GM12875 (cell line): ENCODE data around the gene CUBN.

ENCODE experiments used
- H3K4me3 ChIP-seq: one replicate; pipeline ENCODE4 v1.5.1; 2011; ENCODE audit warnings: low read depth, low read length, control low read depth
- TF ChIP-seq, protein P1 (sequence below): IDR thresholded peaks from 2 replicates; pipeline ENCODE4 v1.5.1; 2011; ENCODE audit warnings: low read depth, mild to moderate bottlenecking, control low read depth, inconsistent platforms, low read length, moderate library complexity, borderline replicate concordance; ENCODE audit not compliant: insufficient read depth

The CUBN gene

DNA sequence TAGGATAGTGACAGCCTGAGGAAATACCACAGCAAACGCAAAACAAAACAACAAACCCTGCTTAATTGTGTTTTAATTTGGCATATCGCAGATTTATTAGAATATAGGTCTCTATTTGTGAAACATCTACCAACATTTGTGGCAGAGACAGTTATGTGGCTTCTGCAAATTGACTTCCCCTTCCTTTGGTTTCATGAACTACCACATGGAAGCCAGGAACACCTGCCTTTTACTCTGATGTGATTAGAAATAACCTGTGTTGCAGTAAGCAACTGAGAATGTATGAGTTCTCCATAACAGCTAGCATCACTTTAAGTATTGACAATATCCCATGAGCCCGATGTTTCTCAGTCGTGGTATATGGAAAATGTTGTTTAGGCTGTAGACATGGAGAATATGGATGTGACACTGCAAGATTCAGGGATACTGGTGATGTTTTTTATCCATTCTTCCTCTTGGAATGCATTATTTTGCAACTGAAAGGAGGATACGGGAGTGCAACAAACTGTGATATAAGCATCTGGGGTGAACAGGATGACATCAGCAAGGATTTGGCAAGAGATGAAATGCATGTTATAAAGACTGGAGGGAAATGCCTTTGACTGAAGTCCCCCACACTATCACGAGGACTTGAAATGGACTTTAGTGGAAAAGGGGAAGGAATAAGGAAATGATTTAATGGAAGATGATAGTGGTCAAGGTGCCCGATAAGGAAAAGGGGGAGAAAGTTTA, 95.9 kb downstream of the CUBN start:
- TF ChIP-seq, protein P1, sequence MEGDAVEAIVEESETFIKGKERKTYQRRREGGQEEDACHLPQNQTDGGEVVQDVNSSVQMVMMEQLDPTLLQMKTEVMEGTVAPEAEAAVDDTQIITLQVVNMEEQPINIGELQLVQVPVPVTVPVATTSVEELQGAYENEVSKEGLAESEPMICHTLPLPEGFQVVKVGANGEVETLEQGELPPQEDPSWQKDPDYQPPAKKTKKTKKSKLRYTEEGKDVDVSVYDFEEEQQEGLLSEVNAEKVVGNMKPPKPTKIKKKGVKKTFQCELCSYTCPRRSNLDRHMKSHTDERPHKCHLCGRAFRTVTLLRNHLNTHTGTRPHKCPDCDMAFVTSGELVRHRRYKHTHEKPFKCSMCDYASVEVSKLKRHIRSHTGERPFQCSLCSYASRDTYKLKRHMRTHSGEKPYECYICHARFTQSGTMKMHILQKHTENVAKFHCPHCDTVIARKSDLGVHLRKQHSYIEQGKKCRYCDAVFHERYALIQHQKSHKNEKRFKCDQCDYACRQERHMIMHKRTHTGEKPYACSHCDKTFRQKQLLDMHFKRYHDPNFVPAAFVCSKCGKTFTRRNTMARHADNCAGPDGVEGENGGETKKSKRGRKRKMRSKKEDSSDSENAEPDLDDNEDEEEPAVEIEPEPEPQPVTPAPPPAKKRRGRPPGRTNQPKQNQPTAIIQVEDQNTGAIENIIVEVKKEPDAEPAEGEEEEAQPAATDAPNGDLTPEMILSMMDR = no peak
- H3K4me3 ChIP-seq = no peak overlapping the region

DNA sequence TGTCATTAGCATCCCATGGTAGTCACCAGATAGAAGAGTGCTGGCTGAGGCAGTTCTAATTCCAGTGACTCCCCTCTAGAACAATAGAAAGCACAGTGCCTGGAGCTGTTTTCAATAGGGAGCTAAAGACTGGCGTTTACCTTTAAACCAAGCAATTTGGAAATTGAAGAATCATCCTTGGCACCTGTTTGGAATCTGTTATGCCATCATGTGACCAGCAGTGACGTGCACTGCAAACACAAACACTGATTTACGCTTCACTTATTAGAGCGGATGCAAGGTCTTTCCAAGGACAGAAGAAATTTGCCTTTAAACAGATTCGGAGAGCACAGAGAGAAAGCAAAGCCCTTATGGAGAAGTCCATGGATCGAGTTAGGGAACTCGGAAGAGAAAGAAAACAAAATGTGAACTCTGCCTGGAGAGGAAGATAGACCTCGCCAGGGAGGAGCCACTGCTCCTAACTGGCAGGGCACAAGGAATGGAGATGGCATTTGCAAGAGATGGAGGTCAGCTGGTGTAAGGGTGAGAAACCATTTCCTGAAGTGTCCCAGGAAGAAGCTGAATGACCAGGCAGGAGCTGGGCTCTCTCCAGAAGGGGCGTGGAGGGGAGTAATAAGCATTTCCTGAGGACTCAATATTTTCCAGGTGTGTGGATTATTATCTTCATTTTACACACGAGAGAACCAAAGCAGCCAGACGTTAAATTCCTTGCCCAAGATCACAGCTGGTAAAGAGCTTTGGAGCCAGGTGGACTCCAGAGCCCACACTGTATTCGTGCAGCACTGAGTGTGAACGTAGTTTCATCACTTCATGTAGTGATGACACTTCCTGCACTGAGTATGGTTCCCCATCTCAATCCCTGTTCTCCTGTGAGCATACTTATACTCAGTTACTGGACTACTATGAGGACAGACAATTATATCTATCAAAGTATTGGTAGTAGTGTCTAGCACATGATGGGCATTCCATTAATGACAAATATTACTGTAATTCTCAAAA, 97.7 kb downstream of the CUBN start:
- TF ChIP-seq, protein P1 = no peak
- no peak overlapping the region for H3K4me3 ChIP-seq

DNA sequence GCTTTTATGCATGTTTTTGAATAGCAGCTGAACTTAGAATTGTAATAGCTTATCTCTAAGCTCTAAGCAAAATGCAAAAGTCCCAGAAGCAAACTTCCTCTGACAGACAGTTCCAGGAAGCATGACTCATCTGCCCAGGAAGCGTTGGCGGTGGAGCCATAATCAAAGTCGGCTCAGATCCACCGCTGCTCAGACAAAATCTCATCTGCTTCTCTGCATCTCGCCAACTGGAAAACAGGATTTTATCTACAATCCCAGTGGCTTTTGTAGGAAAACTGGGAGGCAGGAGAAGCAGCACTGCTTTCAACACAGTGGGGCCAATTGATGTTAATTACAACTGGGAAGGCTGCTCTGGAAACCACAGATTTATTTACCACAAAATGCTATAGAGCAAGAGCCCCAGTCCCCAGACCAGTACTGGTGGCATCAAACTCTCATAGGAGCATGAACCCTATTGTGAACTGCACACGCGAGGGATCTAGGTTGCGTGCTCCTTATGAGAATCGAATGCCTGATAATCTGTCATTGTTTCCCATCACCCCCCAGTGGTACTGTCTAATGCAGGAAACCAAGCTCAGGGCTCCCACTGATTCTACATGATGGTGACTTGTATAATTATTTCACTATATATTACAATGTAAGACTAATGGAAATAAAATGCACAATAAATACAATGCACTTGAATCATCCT, 99.9 kb downstream of the CUBN start:
- H3K4me3 ChIP-seq = no peak overlapping the region

DNA sequence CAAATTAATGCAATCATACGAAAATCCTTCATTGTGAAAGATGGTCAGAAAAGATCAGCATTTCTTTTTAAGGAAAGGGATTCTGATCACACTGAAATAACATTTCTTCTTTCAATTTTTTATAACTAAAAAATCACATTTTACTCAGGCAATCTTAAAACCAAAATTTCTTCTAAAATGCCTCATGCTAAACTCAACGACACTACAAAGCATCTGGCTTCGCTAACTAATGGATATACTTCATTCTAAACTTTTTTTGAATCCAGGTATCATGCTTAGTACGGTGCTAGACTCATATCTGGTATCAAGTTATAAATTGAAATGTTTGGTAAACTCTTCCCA, 100.4 kb downstream of the CUBN start:
- H3K4me3 ChIP-seq = no peak overlapping the region
- TF ChIP-seq, protein P1 = no peak

More for the DNA sequence above, 99.9 kb downstream of the CUBN start:
- TF ChIP-seq, protein P1 = no peak

DNA sequence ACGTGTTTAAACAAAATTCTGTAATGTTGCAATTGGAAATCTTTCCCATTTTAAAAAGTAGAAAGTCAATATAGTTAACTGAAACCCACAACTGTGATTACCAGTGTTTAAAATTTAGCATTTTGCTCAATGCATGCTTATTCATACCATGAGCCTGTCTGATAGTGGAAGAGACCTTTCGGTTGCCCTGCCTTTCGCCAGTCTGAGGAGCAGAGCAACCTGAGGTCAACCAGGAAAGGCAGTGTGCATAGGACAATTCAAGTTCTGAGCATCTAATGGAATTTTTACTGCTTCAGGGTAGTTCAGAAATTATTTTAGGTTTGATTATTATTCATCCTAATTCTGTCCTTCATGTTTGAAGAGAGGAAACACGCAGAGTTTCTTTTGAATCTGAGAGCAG, 100.8 kb downstream of the CUBN start:
- H3K4me3 ChIP-seq = no peak overlapping the region
- TF ChIP-seq, protein P1 = no peak

DNA sequence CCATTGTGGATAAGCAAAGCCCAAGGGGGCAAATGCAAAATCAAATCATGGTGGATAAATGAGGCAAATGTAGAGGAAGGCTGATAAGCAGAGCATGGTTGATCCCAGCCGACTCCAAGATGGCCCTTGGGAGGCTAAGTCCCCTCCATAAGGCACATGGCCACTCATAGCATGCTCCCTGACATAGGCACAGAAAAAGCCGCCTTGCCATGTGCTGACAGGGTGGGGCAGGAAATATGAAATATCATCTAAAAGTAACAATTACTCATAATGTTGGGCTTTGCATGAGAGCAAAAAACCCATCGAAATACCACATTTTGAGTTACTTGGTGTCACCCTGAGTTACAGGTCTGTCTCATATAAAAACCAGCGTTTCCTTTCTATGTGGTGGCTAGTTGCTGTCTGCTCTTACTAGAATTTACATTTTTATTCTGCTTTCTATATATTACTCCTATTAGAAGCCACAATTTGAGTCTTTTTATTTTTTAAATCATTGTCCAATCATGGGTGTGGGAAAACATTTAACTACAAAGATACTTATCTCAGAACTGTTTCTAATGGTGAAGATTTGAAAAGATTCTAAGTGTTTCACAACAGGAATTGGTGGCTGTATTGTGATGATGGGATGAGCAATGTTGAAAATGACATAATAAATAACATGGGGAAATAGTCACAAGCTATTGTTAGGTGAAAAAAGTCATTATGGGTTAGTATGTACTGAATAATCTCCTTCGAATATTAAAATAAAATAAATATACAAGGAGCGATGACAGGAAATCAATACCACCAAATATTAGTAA, 102.7 kb downstream of the CUBN start:
- no peak overlapping the region for H3K4me3 ChIP-seq
- TF ChIP-seq, protein P1 = no peak
